HepG2 (cell line): ENCODE results near the gene STX8.

Source experiments
- EZH2 ChIP-seq: conservative IDR thresholded peaks from 2 replicates; pipeline ENCODE4 v1.6.1; 2012; ENCODE audit warnings: mild to moderate bottlenecking, low read depth, low read length, moderate library complexity
- PAF1 ChIP-seq: IDR thresholded peaks from 2 replicates; pipeline ENCODE4 v1.6.1; 2016; ENCODE audit warnings: missing genetic modification reagents, missing compliant biosample characterization
- POLR2A ChIP-seq, 2 experiments: IDR thresholded peaks; 2 replicates each; pipeline ENCODE4 v1.6.1; 2011; ENCODE audit warnings: low read depth in 2 of 2, low read length in 2 of 2, mild to moderate bottlenecking in 1 of 2, moderate library complexity in 1 of 2; ENCODE audit not compliant: insufficient read depth in 1 of 2
- SMAD1 ChIP-seq: sonication (generic); formaldehyde crosslinking; IDR thresholded peaks from 2 replicates; pipeline ENCODE4 v1.4.0; 2020; ENCODE audit warnings: missing genetic modification reagents, low read depth, mild to moderate bottlenecking, borderline replicate concordance
- ZNF232 ChIP-seq: sonication (generic); formaldehyde crosslinking; IDR thresholded peaks from 2 replicates; pipeline ENCODE4 v1.4.0; 2020; ENCODE audit warnings: missing genetic modification reagents, borderline replicate concordance
- ZNF318 ChIP-seq: sonication (generic); formaldehyde crosslinking; IDR thresholded peaks from 2 replicates; pipeline ENCODE4 v1.4.0; 2020; ENCODE audit warnings: mild to moderate bottlenecking, missing genetic modification reagents
- TF ChIP-seq, protein P1 (sequence below): sonication (generic); formaldehyde crosslinking; IDR thresholded peaks from 2 replicates; pipeline ENCODE4 v1.5.0; 2020; ENCODE audit warnings: mild to moderate bottlenecking, missing genetic modification reagents, moderate library complexity
- TF ChIP-seq, protein P2 (sequence below), 2 experiments: IDR thresholded peaks; 2 replicates each; pipeline ENCODE4 v1.6.1; 2011 to 2012; ENCODE audit warnings: low read length in 2 of 2, borderline replicate concordance in 1 of 2, low read depth in 1 of 2, mild to moderate bottlenecking in 1 of 2, moderate library complexity in 1 of 2
- TF ChIP-seq, protein P3 (sequence below): sonication (generic); formaldehyde crosslinking; IDR thresholded peaks from 2 replicates; pipeline ENCODE4 v1.4.0; 2020; ENCODE audit warnings: missing genetic modification reagents, mild to moderate bottlenecking, borderline replicate concordance

GRCh38 chr17:9401434-9401833 is 174.2 kb downstream of the STX8 start:
- TF ChIP-seq, protein P1, sequence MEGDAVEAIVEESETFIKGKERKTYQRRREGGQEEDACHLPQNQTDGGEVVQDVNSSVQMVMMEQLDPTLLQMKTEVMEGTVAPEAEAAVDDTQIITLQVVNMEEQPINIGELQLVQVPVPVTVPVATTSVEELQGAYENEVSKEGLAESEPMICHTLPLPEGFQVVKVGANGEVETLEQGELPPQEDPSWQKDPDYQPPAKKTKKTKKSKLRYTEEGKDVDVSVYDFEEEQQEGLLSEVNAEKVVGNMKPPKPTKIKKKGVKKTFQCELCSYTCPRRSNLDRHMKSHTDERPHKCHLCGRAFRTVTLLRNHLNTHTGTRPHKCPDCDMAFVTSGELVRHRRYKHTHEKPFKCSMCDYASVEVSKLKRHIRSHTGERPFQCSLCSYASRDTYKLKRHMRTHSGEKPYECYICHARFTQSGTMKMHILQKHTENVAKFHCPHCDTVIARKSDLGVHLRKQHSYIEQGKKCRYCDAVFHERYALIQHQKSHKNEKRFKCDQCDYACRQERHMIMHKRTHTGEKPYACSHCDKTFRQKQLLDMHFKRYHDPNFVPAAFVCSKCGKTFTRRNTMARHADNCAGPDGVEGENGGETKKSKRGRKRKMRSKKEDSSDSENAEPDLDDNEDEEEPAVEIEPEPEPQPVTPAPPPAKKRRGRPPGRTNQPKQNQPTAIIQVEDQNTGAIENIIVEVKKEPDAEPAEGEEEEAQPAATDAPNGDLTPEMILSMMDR (CRISPR knock-in tag) = no peak
- TF ChIP-seq ZNF318 (CRISPR knock-in tag) = no peak
- TF ChIP-seq EZH2 = no peak
- no peak for TF ChIP-seq POLR2A (IDR thresholded peaks at IDR 0.05; ENCODE audit: insufficient read depth in 1 of 2, low read depth in 2 of 2, low read length in 2 of 2)
- no peak for TF ChIP-seq SMAD1 (CRISPR knock-in tag)
- no peak for TF ChIP-seq PAF1 (CRISPR knock-in tag)
- TF ChIP-seq, protein P2, sequence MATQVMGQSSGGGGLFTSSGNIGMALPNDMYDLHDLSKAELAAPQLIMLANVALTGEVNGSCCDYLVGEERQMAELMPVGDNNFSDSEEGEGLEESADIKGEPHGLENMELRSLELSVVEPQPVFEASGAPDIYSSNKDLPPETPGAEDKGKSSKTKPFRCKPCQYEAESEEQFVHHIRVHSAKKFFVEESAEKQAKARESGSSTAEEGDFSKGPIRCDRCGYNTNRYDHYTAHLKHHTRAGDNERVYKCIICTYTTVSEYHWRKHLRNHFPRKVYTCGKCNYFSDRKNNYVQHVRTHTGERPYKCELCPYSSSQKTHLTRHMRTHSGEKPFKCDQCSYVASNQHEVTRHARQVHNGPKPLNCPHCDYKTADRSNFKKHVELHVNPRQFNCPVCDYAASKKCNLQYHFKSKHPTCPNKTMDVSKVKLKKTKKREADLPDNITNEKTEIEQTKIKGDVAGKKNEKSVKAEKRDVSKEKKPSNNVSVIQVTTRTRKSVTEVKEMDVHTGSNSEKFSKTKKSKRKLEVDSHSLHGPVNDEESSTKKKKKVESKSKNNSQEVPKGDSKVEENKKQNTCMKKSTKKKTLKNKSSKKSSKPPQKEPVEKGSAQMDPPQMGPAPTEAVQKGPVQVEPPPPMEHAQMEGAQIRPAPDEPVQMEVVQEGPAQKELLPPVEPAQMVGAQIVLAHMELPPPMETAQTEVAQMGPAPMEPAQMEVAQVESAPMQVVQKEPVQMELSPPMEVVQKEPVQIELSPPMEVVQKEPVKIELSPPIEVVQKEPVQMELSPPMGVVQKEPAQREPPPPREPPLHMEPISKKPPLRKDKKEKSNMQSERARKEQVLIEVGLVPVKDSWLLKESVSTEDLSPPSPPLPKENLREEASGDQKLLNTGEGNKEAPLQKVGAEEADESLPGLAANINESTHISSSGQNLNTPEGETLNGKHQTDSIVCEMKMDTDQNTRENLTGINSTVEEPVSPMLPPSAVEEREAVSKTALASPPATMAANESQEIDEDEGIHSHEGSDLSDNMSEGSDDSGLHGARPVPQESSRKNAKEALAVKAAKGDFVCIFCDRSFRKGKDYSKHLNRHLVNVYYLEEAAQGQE (IDR thresholded peaks at IDR 0.05; ENCODE audit: borderline replicate concordance in 1 of 2, low read depth in 1 of 2, low read length in 2 of 2) = no peak
- TF ChIP-seq, protein P3, sequence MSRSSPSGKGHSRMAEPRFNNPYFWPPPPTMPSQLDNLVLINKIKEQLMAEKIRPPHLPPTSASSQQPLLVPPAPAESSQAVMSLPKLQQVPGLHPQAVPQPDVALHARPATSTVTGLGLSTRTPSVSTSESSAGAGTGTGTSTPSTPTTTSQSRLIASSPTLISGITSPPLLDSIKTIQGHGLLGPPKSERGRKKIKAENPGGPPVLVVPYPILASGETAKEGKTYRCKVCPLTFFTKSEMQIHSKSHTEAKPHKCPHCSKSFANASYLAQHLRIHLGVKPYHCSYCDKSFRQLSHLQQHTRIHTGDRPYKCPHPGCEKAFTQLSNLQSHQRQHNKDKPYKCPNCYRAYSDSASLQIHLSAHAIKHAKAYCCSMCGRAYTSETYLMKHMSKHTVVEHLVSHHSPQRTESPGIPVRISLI = no peak
- no peak for TF ChIP-seq ZNF232 (CRISPR knock-in tag)
